Kidney (tissue), 14 donors: Measurements from ENCODE around the gene USP36. TPM values are rescaled to one million over a fixed set of nuclear protein-coding genes. Genes with fewer than 3 reads are reported as not detected.
A peak's percentile ranks its signal among the peaks of the same experiment; 100 is the strongest.

Experiments
- DNase-seq, 5 donors: peaks; one replicate each; pipeline ENCODE4 v3.0.0-alpha.2; 2013 to 2020
- FAIRE-seq: peaks from 2 replicates; lab custom pipeline; 2012; peaks lifted over from hg19 to GRCh38; lab: Jason Lieb, UNC
- H3K27ac ChIP-seq, 2 donors: one replicate each; pipeline ENCODE4 v1.7.0; 2013; ENCODE audit warnings: low read depth in 2 of 2, low read length in 2 of 2, inconsistent platforms in 1 of 2
- H3K27me3 ChIP-seq: one replicate; pipeline ENCODE4 v1.7.1; 2013; ENCODE audit warnings: low read length, inconsistent platforms; ENCODE audit not compliant: control insufficient read depth, insufficient read depth
- H3K36me3 ChIP-seq, 3 donors: one replicate each; pipeline versions ENCODE4 v1.7.0 to v1.7.1; 2013; ENCODE audit warnings: low read length in 3 of 3, control low read depth in 1 of 3, inconsistent platforms in 1 of 3; ENCODE audit not compliant: insufficient read depth in 3 of 3, control insufficient read depth in 2 of 3
- H3K4me1 ChIP-seq, 3 donors: one replicate each; pipeline versions ENCODE4 v1.7.0 to v1.7.1; 2013; ENCODE audit warnings: low read length in 3 of 3, inconsistent platforms in 1 of 3, low read depth in 1 of 3; ENCODE audit not compliant: control insufficient read depth in 2 of 3, insufficient read depth in 2 of 3
- H3K4me3 ChIP-seq, 3 donors: one replicate each; pipeline versions ENCODE4 v1.7.0 to v1.8.1; 2013; ENCODE audit warnings: low read length in 3 of 3, control low read depth in 1 of 3, inconsistent platforms in 1 of 3
- H3K9ac ChIP-seq, 3 donors: one replicate each; pipeline versions ENCODE4 v1.7.0 to v1.7.1; 2013; ENCODE audit warnings: low read length in 3 of 3, control low read depth in 1 of 3, inconsistent platforms in 1 of 3
- H3K9me3 ChIP-seq, 3 donors: one replicate each; pipeline versions ENCODE4 v1.7.0 to v1.7.1; 2013; ENCODE audit warnings: low read length in 3 of 3, control low read depth in 1 of 3, inconsistent platforms in 1 of 3; ENCODE audit not compliant: control insufficient read depth in 2 of 3, insufficient read depth in 1 of 3
- intact Hi-C: fragments of 100-400 bp; cut with DNase I; formaldehyde crosslinking; loops from one replicate; pipeline ENCODE4 v1.11.1; 2022
- polyA plus RNA-seq: library from polyadenylated mRNA; stranded (reverse); fragments of 350-450 nt; fragmentation: Illumina TruSeq; extraction: RNeasy Lipid Tissue Mini Kit (QIAGEN cat#74804); gene quantifications from one replicate; pipeline ENCODE4 v1.2.3, GENCODE V29; 2014; ENCODE audit warnings: low read depth, low replicate concordance; ENCODE audit not compliant: insufficient read depth
- total RNA-seq: library from RNA; stranded (reverse); fragmentation: NEBNext Ultra II Directional; extraction: Animal tissue kit (Norgen Biotek cat#: 25700); gene quantifications from one replicate; pipeline ENCODE4 v1.2.1, GENCODE V29; 2021
- TF ChIP-seq, protein P1 (sequence below): IDR thresholded peaks from 3 replicates; pipeline ENCODE4 v1.5.1; 2012; ENCODE audit warnings: mild to moderate bottlenecking, moderate library complexity, borderline replicate concordance; ENCODE audit not compliant: insufficient read depth; ENCODE audit errors: extremely low read depth
- donor health status: control.
- donor health status: control.
- donor health status: control.
- donor health status: control.
- donor health status: control.
- donor health status: DM: yes; HTN: yes; CAD: no.
- donor health status: Normal renal cell carcinoma (clear cell type).

The USP36 gene
- total and polyA plus RNA-seq, 2 donors from 2014 or later = 17.0 to 66.2 TPM

DNA sequence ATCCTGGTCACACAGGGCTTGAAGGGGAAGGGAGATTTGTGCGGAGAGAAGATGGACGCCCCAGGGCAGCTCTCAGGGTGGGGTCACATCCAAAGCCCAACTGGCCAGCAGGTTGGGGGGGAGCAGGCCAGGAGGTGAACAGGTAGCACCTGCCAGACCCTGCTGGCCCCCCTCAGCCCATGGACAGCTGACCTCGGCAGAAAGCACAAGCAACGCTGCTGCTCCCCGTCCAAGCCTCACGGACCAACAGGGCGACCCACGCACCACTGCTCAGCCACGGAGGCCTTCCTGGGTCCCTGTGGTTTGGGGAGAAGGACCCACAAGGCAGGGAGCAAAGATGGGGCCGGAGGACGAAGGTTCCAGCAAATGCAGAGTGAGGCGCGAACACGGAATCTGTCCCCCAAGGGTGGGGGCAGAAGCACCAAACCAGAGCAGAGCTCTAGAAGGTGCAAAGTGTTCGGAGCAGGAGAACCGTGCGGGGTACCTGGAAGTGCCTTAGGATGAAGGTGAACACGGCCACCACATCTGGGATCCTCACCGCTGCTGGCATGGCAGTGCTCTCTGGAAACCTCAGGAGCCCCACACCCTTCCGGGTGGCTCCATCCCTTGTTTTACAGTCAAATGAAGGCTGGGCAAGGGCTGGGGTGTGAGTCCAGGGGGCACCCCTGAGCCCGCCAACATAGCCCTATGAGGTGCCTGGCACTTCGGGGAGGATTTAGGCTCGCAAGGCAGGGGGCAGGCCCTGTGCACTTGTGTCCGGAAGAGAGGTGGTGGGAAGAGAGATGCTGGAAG lies 44.5 kb upstream of the USP36 start:
- no peak overlapping the region for H3K9ac ChIP-seq

DNA sequence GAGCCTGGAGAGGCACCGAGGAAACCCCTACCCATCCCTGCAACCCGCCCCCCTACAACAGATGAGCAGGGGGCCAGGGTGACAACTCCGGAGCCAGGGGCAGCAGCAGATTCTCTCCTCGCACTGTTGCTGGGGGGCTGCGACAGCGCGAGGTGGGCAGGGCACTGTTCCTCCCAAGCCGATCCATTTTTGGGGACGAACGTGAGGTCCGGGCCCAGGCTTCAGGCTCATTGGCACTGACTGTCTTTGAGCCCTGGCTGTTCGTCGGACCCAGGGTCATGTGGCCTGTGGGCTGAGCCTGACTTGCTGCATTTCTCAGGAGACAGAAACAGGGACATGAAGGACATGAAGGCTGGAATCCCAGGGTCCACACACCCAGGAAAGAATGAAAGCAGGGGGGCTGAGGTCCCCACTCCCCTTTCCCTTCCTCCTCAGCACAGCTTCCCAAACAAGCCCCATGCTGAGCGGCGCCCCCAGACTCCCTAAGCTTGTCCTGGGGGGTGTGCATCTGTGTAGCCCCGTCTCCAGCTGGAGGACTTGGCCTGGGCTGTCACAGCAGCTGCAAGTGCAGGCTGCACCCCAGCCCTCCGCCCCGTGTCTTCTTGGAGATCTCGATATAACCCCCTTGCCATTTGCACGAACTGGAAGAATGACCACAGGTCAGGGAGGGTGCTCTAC lies 43.7 kb upstream of the USP36 start:
- H3K27ac ChIP-seq = peak overlapping the region; percentile 77 to 91
- H3K36me3 ChIP-seq = no peaks in the 10 kb centered on the region
- intact Hi-C loops = no loop called here
- H3K4me1 ChIP-seq = peaks cover 0 to 24% (median 4%) of the 10 kb centered on the region in 3 donors
- H3K27me3 ChIP-seq = no peaks in the 10 kb centered on the region
- peak in 1 of 5 donors; percentile 82 for DNase-seq
- H3K9ac ChIP-seq = peak overlapping the region in 1 of 3 donors; percentile 58
- no peak overlapping the region for H3K4me3 ChIP-seq
- no peak for FAIRE-seq
- H3K9me3 ChIP-seq = no peaks in the 10 kb centered on the region
- TF ChIP-seq, protein P1, sequence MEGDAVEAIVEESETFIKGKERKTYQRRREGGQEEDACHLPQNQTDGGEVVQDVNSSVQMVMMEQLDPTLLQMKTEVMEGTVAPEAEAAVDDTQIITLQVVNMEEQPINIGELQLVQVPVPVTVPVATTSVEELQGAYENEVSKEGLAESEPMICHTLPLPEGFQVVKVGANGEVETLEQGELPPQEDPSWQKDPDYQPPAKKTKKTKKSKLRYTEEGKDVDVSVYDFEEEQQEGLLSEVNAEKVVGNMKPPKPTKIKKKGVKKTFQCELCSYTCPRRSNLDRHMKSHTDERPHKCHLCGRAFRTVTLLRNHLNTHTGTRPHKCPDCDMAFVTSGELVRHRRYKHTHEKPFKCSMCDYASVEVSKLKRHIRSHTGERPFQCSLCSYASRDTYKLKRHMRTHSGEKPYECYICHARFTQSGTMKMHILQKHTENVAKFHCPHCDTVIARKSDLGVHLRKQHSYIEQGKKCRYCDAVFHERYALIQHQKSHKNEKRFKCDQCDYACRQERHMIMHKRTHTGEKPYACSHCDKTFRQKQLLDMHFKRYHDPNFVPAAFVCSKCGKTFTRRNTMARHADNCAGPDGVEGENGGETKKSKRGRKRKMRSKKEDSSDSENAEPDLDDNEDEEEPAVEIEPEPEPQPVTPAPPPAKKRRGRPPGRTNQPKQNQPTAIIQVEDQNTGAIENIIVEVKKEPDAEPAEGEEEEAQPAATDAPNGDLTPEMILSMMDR = no peak

More for the DNA sequence above, 44.5 kb upstream of the USP36 start:
- Histone ChIP-seq H3K9me3 (no peaks in the 10 kb centered on the region), H3K27me3 (no peaks in the 10 kb centered on the region), H3K4me1 (peaks cover 0 to 24% (median 4%) of the 10 kb centered on the region in 3 donors), H3K27ac (peak overlapping the region; percentile 77 to 91), H3K36me3 (no peaks in the 10 kb centered on the region), H3K4me3 (no peak overlapping the region)
- DNase-seq (no peak), FAIRE-seq (no peak)
- intact Hi-C loops = no loop called here
- TF ChIP-seq, protein P1 = no peak

DNA sequence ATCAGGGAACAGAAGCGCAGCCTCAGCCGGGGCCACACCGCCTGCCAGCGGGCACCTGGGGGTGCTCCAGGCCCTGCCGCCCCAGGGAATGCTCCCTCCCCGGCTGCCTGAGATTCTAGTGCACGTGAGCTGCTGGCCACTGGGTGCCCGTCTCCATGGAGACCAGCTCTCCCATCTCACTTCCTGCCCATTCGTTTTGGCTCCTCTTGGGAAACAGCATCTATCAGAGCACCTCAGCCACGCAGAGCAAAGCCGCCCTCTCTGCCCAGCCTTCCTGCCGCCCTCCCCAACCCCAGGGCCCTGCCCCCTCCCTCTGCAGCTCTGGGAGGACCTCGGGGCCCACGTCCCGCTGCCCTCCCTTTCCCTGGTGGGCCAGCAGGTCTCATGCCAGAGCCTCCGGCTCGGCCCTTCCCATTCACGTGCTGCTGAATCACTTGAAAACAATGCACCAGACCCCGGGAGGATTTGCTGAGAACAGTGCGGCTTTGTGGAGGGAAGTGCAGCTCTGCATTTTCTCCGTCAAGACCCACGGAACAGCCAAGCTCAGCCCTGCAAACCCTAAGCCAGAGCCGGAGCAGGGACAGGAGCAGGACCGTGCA lies 43.0 kb upstream of the USP36 start:
- no peak for FAIRE-seq
- TF ChIP-seq, protein P1 = no peak
- intact Hi-C loops = no loop called here

More for the DNA sequence above, 43.0 kb upstream of the USP36 start:
- peak overlapping the region; percentile 77 to 91 for H3K27ac ChIP-seq
- no peaks in the 10 kb centered on the region for H3K27me3 ChIP-seq
- H3K4me3 ChIP-seq = no peak overlapping the region
- H3K4me1 ChIP-seq = peaks cover 0 to 29% (median 4%) of the 10 kb centered on the region in 3 donors
- H3K36me3 ChIP-seq = no peaks in the 10 kb centered on the region
- DNase-seq = peak; percentile 73 to 95 (median 79)
- H3K9ac ChIP-seq = peak overlapping the region in 1 of 3 donors; percentile 58
- H3K9me3 ChIP-seq = no peaks in the 10 kb centered on the region
